Mucosa of descending colon (tissue), 3 donors: ENCODE data around the gene ANO2. TPM values are rescaled to one million over a fixed set of nuclear protein-coding genes. Genes with fewer than 3 reads are reported as not detected.

Experiments used
- ATAC-seq: fragments of 200-7000 bp; cut with Tn5 transposase; one replicate; pipeline ENCODE4 v1.9.1; 2020; ENCODE audit warnings: mild to moderate bottlenecking, moderate library complexity
- DNase-seq, 3 donors: peaks; one replicate each; pipeline ENCODE4 v3.0.0-alpha.2; 2020
- H3K36me3 ChIP-seq: fragments of 200-600 bp; one replicate; pipeline ENCODE4 v1.8.0; 2021; ENCODE audit warnings: low read depth, mild to moderate bottlenecking
- H3K4me1 ChIP-seq: fragments of 200-600 bp; one replicate; pipeline ENCODE4 v1.8.0; 2021; ENCODE audit warnings: low read depth, mild to moderate bottlenecking
- H3K4me3 ChIP-seq: fragments of 200-600 bp; one replicate; pipeline ENCODE4 v1.8.0; 2021; ENCODE audit warnings: mild to moderate bottlenecking
- H3K9me3 ChIP-seq: fragments of 200-600 bp; one replicate; pipeline ENCODE4 v1.8.0; 2021; ENCODE audit warnings: mild to moderate bottlenecking
- CTCF ChIP-seq: fragments of 200-600 bp; IDR thresholded peaks from one replicate; pipeline ENCODE4 v1.8.0; 2022; ENCODE audit warnings: antibody characterized with exemption, mild to moderate bottlenecking
- intact Hi-C, 2 donors: fragments of 100-400 bp; cut with DNase I in 1 of 2; cut with micrococcal nuclease in 1 of 2; formaldehyde crosslinking; loops; one replicate each; pipeline versions ENCODE4 v1.11.0 to v1.11.1; 2022; cut with DNase I, micrococcal nuclease
- total RNA-seq, 3 donors: library from RNA; stranded (reverse); fragmentation: NEBNext Ultra II Directional in 2 of 3; extraction: Animal tissue kit (Norgen Biotek cat#: 25700) in 2 of 3; gene quantifications; one replicate each; pipeline versions ENCODE4 v1.2.1 to v1.2.4, GENCODE V29; 2021 to 2023
- donor health status: DM: no; HTN: no; CAD: no; lungs with moderate emphysema.
- donor health status: DM: no; HTN: no; CAD: no.
- donor health status: DM: no; HTN: yes; CAD: no.

ANO2 gene
- total RNA-seq, 3 donors from 2014 or later = 0.58 to 5.1 (median 3.1) TPM

- intact Hi-C loops = no loop called here
- Histone ChIP-seq H3K4me3 (no peak overlapping the region), H3K36me3 (no peaks in the 10 kb centered on the region), H3K4me1 (no peaks in the 10 kb centered on the region), H3K9me3 (no peaks in the 10 kb centered on the region)
- TF ChIP-seq CTCF = no peak
- DNase-seq (no peak), ATAC-seq (no peak)
Measured at GRCh38 chr12:5902736-5903135, 42.3 kb downstream of the ANO2 start.

GRCh38 chr12:5901416-5901815 lies 43.6 kb downstream of the ANO2 start:
- intact Hi-C loops = no loop called here
- DNase-seq (no peak), ATAC-seq (no peak)
- Histone ChIP-seq H3K36me3 (no peaks in the 10 kb centered on the region), H3K4me3 (no peak overlapping the region), H3K9me3 (no peaks in the 10 kb centered on the region), H3K4me1 (no peaks in the 10 kb centered on the region)
- no peak for TF ChIP-seq CTCF

- Histone ChIP-seq H3K36me3 (no peaks in the 10 kb centered on the region), H3K4me1 (no peaks in the 10 kb centered on the region), H3K9me3 (no peaks in the 10 kb centered on the region), H3K4me3 (no peak overlapping the region)
- no peak for TF ChIP-seq CTCF
- ATAC-seq (no peak), DNase-seq (no peak)
- intact Hi-C loops = no loop called here
Measured at GRCh38 chr12:5900533-5901205, 44.4 kb downstream of the ANO2 start.

- H3K4me3 ChIP-seq = no peak overlapping the region
- H3K9me3 ChIP-seq = no peaks in the 10 kb centered on the region
- no peak for DNase-seq
- no peaks in the 10 kb centered on the region for H3K36me3 ChIP-seq
- intact Hi-C loops = no loop called here
- ATAC-seq = no peak
- TF ChIP-seq CTCF = no peak
- H3K4me1 ChIP-seq = no peaks in the 10 kb centered on the region
Measured at GRCh38 chr12:5900076-5900475, 45.0 kb downstream of the ANO2 start.

GRCh38 chr12:5899675-5900074 lies 45.4 kb downstream of the ANO2 start:
- no peaks in the 10 kb centered on the region for H3K4me1 ChIP-seq
- no peak for DNase-seq
- no peak overlapping the region for H3K4me3 ChIP-seq
- TF ChIP-seq CTCF = no peak
- ATAC-seq = no peak
- H3K9me3 ChIP-seq = no peaks in the 10 kb centered on the region
- no peaks in the 10 kb centered on the region for H3K36me3 ChIP-seq
- intact Hi-C loops = no loop called here

GRCh38 chr12:5898874-5899273 lies 46.2 kb downstream of the ANO2 start:
- intact Hi-C loops = no loop called here
- DNase-seq = no peak
- H3K4me1 ChIP-seq = no peaks in the 10 kb centered on the region
- no peak for TF ChIP-seq CTCF
- H3K36me3 ChIP-seq = no peaks in the 10 kb centered on the region
- H3K4me3 ChIP-seq = no peak overlapping the region
- no peaks in the 10 kb centered on the region for H3K9me3 ChIP-seq
- no peak for ATAC-seq
